NCI-H748 (cell line): Measurements from ENCODE around the gene RMDN3.

Experiments
- DNase-seq: peaks from one replicate; lab custom pipeline; 2025; ENCODE audit not compliant: unreplicated experiment; lab: John Stamatoyannopoulos, UW

Gene RMDN3

DNA sequence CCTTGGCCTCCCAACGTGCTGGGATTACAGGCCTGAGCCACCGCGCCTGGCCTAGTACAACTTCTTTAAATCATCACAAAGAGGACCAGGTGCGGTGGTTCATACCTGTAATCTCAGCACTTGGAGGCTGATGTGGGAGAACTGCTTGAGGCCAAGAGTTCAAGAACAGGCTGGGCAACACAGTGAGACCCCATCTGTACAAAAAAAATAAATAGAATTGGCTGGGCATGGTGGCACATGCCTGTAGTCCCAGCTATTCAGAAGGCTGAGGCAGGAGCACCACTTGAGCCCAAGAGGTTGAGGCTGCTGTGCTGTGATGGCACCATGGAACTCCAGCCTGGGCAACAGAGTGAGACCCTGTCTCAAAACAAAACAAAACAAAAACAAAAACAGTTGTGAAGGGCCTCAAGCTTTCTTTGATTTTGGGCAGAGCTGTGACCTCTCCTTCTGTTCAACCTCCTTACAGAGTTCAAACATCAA is 5.9 kb downstream of the RMDN3 start:
- no peak for DNase-seq

DNA sequence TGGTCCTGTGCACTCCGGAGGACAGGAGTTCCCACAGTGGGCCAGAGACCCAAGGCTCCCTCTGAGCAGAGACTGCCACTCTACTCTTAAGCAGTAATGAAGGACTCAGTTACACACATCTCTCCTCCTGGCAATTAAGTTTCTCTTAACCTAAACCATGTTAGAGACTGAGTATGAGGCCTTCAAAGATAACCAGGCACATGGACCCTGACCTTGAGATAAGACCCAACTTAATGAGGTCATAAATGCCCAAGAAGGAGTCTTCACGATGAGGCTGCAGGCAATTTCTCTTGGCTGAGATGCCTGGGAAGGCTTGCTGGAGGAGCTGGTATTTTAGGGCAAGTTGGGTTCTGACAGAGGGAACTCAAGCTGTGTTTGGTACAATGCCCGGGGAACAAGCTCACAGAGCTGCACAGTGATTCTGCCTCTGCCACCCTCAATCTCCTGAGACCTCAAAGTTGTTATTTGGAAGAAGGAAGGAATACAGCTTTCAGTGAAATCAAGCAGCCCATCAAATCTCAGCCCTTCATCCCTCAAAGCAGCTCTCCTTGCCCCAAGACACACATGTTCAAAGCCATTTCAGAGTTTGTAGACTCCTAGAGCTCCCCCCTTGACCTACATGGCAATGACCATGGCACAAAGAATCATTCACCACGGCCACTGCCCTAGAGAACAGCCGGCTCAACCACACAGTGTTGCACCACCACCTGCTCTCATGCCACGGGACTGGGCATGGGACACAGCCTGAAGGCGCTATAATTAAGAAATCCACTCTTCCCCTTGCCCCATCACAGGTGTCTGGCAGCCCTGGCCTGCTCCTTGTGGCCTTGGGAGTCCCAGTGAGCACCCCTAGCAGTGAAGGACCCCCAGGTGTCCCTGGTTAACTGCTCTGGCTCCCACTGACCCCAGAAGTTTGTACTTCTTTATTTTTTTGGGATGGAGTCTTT is 7.1 kb downstream of the RMDN3 start:
- no peak for DNase-seq

DNA sequence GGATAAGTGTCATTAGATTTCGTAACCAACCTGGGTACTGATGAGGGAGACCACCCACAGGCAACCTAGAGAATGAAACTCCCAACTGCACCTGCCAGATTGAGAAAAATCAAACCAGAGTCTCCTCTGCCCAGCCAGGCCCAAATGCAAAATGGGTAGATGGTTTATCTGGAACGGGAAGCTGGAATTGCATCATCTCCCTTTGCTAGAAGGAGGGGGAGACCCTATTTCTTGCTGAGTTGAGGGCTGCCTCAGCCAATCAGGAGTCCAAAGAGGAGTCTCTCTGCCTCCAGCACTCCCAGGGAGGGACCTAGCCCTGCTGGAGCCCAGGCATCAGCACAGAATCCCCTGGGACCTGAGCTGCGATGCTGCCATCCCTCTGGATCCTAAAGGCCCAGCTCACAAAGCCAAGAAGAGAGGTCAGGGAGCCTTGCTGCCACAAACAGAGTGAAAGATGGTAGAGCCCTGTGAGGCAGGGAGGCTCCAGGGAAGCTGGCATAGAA is 8.1 kb downstream of the RMDN3 start:
- DNase-seq, result no peak

DNA sequence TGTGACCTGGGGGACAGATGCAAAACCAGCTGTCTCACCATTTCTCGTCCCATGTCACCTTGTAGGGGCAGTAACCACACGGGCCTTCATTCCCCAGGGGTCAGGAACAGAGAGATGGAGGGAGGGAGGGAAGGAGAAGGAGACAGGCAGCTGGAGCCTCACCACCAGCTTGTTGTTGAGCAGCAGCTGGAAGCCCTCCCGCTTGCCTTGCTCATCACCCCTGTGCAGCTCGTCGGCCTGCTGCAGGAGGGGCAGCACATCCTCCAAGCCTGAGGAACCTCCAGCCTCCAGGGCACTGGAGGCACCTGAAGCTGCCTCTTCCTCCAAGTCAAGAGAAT is 10.3 kb downstream of the RMDN3 start:
- DNase-seq, result no peak

DNA sequence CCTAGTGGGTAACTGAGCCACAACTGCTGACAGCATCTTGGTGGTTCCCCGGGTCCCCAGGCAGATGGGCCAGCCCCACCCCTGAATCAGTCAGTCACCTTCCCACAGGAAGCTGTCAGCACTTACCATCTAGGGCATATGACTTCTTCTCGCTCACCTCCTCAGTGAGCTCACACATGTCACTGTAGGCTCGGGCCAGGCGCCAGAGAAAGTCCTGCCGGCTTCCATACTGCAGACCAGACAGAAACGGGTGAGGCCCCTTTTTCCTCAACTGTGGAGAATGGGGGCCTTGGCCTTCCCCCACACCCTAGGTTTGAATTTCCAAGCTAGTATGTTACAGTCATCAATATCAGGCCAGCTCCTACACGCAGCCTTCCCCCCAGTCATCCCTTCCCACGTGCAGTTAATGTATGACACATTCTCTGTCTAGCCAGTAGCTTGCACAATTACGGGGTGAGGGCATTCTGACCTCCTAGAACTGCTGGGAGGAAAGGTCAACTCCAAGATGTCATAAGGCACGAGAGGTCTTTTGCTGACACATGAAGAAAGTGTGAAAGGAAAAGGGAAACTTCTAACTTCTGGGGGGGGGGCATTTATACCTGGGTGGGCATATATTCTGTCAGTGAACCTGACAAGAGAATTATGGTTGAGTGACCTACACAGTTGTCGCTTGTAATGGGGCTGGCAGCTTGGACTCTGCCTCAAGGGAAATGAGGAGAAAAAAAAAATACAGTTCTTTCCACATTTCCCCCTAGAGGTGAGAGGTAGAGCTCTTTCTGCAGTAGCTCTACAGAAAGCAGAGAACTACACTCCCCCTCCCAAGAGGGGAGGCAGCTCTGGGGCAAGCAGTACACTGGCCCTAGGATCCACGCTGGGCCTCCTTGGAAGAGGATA is 10.9 kb downstream of the RMDN3 start:
- no peak for DNase-seq

DNA sequence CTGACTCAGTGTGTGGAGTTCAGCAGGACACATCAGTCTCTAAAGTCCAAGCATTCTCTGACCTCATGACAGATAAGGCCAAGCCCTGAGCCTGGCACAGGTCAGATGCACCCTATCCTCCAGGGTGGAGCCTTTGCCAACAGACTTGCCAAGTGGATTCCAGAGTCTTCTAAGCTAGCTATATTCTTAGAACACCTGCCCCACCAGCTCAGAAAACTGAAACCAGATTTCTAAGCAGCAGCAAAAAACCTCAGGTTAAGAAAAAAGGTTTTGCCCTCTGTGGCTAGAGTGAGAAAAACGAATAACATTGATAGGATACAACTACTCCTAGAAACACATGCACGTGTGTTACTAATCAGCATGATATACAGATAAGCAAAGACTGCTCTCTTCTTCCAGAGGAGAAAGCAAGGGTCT is 11.6 kb downstream of the RMDN3 start:
- DNase-seq, result no peak

DNA sequence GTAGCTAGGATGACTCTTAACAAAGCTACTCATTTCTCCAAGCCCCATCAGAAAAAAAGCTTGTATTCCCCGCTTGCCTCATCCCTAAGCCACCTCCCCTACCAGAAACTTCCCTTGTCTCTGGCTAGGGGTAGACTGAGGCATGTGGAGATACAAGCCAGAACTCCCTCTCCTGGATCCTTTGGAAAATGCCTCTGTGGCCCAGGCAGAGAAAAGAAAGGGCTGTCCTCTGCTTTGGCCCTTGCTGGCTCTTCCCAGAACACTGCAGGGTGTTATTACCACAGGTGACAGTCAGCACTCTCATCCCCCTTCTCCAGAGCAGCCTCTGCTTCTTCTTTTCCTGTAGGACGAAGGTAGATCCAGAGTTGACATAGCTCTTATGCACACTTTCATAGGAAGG is 15.2 kb downstream of the RMDN3 start:
- DNase-seq, result no peak

DNA sequence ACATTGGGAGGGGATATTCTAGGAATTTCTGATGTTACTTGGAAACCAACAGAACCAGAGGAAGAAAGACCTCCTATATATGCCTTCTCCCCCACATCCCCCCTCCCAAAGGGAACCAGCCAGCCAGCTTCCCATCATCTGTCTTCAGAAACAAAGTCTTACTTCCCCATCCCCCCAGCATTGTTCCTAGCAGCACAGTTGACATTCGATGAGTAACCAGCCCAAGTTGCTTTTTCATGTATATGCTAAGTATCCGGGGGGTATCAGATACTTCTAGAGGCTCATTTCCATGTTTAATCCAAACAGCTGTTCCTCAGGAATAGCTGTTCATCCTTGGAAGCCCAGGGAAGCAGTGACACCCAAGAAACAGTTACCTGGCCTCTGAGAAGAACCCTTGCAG is 16.0 kb downstream of the RMDN3 start:
- DNase-seq, result no peak

DNA sequence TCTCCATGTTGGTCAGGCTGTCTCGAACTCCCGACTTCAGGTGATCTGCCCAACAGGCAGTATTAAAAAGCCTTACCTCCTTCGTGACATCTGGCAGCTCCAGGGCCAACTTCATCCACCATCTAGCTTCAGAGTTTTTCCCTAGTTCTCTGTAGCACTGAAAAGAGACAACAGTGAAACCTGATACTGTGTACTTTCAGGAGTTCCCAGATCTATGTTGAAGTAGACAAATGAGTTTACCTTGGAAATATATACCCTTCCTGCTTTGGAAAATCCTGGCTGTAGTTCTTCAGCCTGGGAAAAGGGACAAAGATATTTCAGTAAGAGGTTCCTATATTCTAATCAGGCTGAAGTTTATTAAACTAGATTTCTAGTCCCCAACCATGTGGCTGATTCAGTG is 18.0 kb downstream of the RMDN3 start:
- no peak for DNase-seq

DNA sequence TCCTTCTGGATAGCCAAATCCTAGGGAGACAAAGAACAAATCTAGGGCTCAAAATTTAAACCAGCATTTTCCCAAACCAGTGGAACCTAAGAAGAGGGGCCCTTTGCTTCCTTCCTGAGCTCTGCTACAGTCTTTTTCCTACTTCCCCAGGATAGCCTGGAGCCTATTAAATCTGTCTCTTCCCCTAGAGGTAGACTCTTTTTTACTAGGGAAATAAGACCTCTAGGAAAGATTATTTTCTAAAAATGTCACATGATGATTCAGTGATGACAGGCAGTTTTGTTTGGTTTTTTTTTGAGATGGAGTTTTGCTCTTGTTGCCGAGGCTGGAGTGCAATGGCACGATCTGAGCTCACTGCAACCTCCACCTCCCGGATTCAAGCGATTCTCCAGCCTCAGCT is 18.5 kb downstream of the RMDN3 start:
- DNase-seq, result no peak

DNA sequence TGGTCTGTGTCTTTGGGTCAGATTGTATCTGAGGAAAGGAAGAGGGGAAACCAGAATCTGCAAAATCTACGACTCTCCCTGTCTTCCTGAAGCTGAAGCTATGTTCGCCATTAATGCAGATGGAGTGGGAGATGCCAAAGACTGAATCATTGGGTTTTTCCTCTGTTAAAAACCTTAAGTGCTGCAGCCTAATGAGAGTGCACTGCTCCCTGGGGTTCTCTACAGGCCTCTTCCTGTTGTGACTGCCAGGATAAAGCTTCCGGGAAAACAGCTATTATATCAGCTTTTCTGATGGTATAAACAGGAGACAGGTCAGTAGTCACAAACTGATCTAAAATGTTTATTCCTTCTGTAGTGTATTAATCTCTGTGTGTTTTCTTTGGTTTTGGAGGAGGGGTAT is 24.0 kb downstream of the RMDN3 start:
- DNase-seq, result no peak

DNA sequence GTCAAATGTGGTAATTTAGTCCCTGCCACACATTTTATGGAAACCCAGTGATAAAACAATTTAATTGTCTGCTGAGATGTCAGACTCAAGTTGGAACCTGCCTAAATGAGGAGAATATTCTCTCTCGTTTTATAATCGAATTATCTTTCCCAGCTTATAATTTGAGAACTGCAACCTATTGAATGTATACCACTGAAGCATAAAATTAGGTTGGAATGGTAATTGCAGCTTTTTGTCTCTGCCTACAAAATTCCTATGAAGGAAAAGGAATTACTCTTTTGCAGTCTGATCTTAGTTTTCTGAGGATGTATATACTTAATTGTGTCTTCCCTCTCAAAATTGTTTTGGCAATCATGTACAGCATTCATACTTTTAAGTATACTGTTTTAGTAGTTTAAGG is 31.1 kb downstream of the RMDN3 start:
- no peak for DNase-seq

DNA sequence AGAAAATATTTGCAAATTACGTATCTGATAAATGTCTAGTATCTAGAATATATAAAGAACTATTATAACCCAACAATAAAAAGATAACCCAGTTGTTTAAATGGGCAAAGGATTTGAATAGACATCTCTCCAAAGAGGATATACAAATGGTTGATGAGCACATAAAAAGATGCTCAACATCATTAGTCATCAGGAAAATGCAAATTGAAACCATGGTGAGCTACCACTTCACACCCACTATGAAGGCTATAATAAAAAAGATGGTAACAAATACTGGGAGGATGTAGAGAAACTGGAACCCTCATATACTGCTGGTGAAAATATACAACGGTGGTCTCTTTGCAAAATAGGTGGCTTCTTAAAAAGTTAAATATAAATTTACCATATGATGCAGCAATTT is 32.1 kb downstream of the RMDN3 start:
- DNase-seq, result no peak

DNA sequence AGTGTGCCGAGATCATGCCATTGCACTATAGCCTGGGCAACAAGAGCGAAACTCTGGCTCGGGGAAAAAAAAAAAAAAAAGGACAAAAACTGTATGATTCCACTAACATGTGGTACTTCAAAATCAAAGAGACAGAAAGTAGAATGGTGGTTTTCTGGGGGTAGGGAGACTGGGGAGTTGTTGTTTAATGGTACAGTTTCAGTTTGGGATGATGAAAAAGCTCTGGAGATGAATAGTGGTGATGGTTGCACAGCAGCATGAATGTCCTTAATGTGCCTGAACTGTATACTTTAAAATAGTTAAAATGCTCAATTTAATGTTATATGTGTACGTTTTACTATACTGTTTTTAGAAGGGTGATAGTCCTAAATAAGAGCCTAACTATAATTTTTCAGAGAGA is 32.7 kb downstream of the RMDN3 start:
- no peak for DNase-seq

DNA sequence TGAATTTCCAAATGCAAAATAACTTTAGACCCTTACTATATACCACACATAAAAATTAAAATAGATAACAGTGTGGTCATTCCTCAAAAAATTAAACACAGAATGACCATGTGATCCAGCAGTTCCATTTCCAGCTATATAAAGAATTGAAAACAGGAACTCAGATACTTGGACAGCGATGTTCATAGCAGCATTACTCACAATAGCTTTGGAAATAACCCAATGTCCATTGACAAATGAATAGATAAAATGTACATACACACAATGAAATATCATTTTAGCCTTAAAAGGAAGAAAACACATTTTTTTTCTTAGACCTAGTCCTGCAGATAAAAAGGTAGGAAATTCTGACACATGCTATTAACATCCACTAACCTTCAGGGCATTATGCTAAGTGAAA is 33.4 kb downstream of the RMDN3 start:
- DNase-seq, result no peak

DNA sequence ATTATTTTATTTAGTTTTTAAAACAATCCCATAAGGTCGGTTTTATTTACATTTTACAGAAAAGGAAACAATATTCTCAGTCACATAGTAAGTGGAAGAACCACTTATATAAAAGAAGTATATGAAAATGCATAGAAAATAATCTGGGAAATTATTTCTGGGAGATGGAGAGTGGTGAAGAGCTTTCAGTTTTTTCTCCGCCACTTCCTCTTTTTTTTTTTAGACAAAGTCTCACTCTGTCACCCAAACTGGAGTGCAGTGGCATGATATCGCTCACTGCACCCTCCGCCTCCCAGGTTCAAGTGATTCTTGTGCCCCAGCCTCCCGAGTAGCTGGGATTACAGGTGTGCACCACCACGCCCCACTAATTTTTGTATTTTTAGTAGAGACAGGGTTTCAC is 38.9 kb downstream of the RMDN3 start:
- no peak for DNase-seq

DNA sequence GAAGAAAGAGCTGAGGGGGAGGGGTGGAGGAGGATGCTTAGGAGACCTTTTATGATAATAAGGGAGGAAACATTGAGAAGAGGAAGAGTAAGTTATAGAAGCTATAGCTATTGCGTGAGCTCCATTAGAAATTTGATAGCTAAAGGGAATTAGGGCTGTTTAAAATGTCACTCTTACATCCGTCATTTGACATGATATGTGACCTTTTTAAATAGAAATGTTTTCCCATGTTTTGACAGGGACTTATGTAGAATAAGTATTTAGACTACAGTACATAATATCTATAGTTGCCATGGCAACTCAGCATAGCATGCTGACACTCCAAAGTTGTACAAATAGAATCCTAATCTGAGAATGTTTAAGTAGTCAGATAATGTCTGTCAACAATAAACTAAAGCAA is 40.9 kb downstream of the RMDN3 start:
- DNase-seq, result no peak

DNA sequence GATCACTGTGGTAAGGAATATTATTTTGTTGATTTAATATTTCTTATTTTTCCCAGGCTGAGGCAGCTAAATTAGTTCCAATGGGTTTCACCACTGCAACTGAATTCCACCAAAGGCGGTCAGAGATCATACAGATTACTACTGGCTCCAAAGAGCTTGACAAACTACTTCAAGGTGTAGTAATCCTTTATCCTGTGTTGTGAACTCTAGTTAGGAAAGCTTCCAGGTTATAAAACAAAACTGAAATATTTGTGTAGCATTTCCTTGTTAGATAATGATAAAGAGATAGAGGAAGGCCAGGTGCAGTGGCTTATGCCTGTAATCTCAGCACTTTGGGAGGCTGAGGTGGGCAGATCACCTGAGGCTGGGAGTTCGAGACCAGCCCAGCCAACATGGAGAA is 48.9 kb downstream of the RMDN3 start:
- no peak for DNase-seq

DNA sequence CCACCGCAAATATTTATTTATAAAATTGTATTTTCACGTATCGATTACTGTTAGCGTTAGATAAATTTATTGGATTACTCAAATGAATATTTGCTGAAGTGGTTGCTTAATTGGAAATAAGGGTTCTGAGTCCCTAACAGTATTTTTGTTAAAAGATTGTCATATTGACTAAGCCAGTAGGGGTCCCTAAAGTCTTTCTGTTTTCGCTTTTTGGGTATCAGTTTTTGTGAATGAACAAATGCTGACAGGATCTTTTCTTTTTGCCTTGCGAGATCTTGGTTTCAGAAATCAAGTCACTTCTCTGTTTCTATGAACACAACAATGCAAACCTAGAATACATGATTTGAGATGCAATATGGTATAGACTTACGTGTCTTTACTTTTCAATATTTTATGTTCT is 53.0 kb downstream of the RMDN3 start:
- DNase-seq, result no peak

DNA sequence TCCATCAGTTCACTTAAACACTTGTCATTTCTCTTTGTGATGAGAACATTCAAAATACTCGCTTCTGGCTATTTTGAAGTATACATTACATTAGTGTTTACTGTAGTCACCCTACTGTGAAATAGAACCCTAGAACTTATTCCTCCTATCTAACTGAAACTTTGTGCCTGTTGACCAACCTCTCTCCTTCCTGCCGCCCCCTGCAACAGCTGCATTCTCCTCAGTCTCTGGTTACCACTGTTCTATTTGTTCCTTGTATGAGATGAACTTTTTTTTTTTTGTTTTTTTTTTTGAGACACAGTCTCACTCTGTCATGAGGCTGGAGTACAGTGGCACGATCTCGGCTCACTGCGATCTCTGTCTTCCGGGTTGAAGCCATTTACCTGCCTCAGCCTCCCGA is 57.1 kb downstream of the RMDN3 start:
- DNase-seq, result no peak

DNA sequence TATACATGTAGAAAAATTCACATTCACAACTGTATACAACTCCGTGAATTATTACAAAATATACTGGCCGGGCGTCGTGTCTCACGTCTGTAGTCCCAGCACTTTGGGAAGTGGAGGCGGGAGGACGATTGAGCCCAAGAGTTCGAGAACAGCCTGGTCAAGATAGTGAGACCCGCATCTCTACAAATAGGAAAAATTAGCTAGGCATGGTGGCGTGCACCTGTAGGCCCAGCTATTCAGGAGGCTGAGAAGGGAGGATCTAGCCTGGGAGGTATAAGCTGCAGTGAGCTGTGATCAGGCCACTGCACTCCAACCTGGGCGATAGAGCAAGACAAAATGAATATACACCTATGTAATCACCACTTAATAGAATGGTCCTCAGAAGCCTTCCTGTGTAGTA is 58.8 kb downstream of the RMDN3 start:
- no peak for DNase-seq

DNA sequence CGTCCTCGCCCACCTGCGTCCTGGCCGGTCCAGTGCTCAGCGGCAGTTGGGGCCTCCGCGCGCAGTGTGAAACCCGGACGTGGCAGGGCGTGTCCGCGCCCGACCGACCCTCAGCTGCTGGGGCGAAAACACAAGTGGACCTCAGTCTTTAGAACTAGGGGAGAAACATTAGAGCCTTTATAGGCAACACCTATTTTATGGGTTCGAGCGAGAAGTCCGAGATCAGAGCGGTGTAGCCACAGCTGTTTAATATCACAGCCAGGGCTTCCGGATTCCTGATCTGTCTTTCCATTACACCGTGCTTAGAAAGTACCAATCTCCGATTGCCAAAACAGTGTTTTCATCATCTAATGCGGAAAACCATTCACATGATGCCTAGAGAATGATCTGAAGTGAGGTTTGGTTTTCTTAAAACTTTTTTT is 59.6 kb downstream of the RMDN3 start:
- no peak for DNase-seq
